ENCODE results near the gene KLHL18. TPM values are rescaled to one million over a fixed set of nuclear protein-coding genes. Genes with fewer than 3 reads are reported as not detected.

The KLHL18 gene
- total RNA-seq, 3 donors from 2014 or later (not counting 1 experiment from before 2014, with no cell fraction given): 37.3 to 47.9 (median 45.2) TPM

- no peaks in the 10 kb centered on the region for H3K9me3 Mint-ChIP-seq
- peaks cover 12 to 17% of the 10 kb centered on the region in 2 donors for H3K4me1 Mint-ChIP-seq
- Histone ChIP-seq H3K4me1 (ENCODE audit: control insufficient read depth, insufficient read depth, low read length) (no peaks in the 10 kb centered on the region), H3K9me3 (ENCODE audit: control insufficient read depth, insufficient read depth, low read length) (no peaks in the 10 kb centered on the region), H3K27ac (ENCODE audit: low read length) (no peak overlapping the region), H3K4me3 (ENCODE audit: low read length) (no peak overlapping the region), H3K27me3 (ENCODE audit: control insufficient read depth, insufficient read depth, low read length) (no peaks in the 10 kb centered on the region), H3K36me3 (ENCODE audit: control insufficient read depth, insufficient read depth, low read length) (peaks cover 32% of the 10 kb centered on the region)
- no peaks in the 10 kb centered on the region for H3K27me3 Mint-ChIP-seq (ENCODE audit: low read depth in 2 of 2)
- no peak overlapping the region for H3K27ac Mint-ChIP-seq
- DNase-seq: no peak
- peaks cover 7% of the 10 kb centered on the region for H3K36me3 Mint-ChIP-seq
- no peak overlapping the region for H3K4me3 Mint-ChIP-seq
- WGBS (ENCODE audit: insufficient coverage): 100% methylated on average over 1 of the region's 1 CpG
- no peak for ATAC-seq
- intact Hi-C loops (cut with micrococcal nuclease): no loop called here
- no peak for TF ChIP-seq CTCF (IDR thresholded peaks at IDR 0.05)
Measured at GRCh38 chr3:47318916-47319315, 36.2 kb downstream of the KLHL18 start.

DNA sequence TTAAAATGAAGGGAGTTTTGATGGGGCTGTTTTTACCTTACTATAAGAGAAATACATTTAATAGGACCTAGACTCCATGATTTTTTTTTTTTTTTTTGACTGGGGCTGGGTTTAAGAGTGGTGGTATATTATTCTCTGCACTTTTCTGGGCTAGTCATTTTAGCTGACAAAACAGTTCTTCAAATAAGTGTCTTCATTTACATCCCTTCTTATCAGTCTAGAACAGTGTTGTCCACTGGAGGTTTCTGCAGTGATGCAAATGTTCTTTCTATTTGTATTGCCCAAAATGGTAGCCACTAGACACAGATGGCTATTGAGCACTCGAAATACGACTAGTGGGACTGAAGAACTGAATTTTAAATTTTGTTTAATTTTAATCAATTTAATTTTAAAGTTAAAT is 37.2 kb downstream of the KLHL18 start:
- H3K9me3 ChIP-seq (ENCODE audit: control insufficient read depth, insufficient read depth, low read length): no peaks in the 10 kb centered on the region
- WGBS (ENCODE audit: insufficient coverage): no CpG with 5 or more reads among the region's 2 CpGs
- TF ChIP-seq CTCF (IDR thresholded peaks at IDR 0.05): no peak
- Mint-ChIP-seq H3K36me3 (peaks cover 7% of the 10 kb centered on the region), H3K27ac (no peak overlapping the region), H3K27me3 (ENCODE audit: low read depth in 2 of 2) (no peaks in the 10 kb centered on the region), H3K4me3 (no peak overlapping the region), H3K4me1 (peaks cover 10 to 12% of the 10 kb centered on the region in 2 donors), H3K9me3 (no peaks in the 10 kb centered on the region)
- intact Hi-C loops (cut with micrococcal nuclease): no loop called here
- H3K4me3 ChIP-seq (ENCODE audit: low read length): no peak overlapping the region
- ATAC-seq (no peak), DNase-seq (no peak)
- no peaks in the 10 kb centered on the region for H3K4me1 ChIP-seq (ENCODE audit: control insufficient read depth, insufficient read depth, low read length)
- no peaks in the 10 kb centered on the region for H3K27me3 ChIP-seq (ENCODE audit: control insufficient read depth, insufficient read depth, low read length)
- no peak overlapping the region for H3K27ac ChIP-seq (ENCODE audit: low read length)
- H3K36me3 ChIP-seq (ENCODE audit: control insufficient read depth, insufficient read depth, low read length): peaks cover 33% of the 10 kb centered on the region

DNA sequence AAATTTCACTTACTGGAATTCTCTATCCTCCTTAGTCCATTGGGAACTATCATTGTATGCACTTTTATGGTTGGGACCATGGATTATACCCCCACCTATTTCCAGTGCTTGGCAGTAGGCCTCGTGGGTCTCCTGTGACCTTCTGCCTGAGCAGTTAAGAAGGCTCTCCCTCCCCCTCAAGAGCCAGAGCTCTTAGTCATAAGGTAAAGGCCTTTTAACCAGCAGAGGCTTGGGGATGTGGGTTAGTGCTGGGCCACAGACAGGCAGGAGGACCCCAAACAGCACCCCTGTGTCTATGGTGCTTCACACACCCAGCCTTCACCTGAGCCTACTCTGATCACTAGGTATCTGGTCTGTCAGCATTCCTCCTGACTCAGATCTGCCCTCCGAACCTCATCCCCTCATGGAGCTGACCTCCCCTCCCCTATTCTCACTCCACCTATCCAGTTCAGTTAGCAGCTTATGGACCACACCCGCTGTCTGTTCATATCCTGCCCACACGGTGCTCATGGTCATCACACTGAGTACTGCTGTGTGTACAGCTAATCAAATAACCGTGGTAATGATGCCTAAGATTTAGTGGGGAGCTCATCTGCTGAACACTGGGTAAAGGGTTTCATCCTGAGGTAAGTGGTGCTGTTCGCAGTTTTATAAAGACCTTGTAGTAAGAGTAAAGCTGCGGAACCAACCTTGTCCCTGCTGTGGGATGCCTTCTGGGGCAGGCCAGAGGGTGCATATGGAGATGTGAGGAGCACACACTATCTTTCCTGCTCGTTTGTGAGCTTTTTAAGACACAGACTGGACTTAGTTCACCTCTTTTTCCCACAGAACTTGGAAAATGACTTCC is 40.9 kb downstream of the KLHL18 start:
- peak overlapping the region in 1 of 2 donors; percentile 75 for H3K27ac Mint-ChIP-seq
- no peak for TF ChIP-seq CTCF (IDR thresholded peaks at IDR 0.05)
- peaks cover 7% of the 10 kb centered on the region for H3K36me3 Mint-ChIP-seq
- peaks cover 55% of the 10 kb centered on the region for H3K36me3 ChIP-seq (ENCODE audit: control insufficient read depth, insufficient read depth, low read length)
- H3K9me3 Mint-ChIP-seq: no peaks in the 10 kb centered on the region
- no peaks in the 10 kb centered on the region for H3K4me1 ChIP-seq (ENCODE audit: control insufficient read depth, insufficient read depth, low read length)
- H3K4me3 ChIP-seq (ENCODE audit: low read length): no peak overlapping the region
- no peaks in the 10 kb centered on the region for H3K9me3 ChIP-seq (ENCODE audit: control insufficient read depth, insufficient read depth, low read length)
- no peaks in the 10 kb centered on the region for H3K27me3 Mint-ChIP-seq (ENCODE audit: low read depth in 2 of 2)
- H3K27ac ChIP-seq (ENCODE audit: low read length): no peak overlapping the region
- H3K27me3 ChIP-seq (ENCODE audit: control insufficient read depth, insufficient read depth, low read length): no peaks in the 10 kb centered on the region
- H3K4me1 Mint-ChIP-seq: peaks cover 6 to 8% of the 10 kb centered on the region in 2 donors
- intact Hi-C loops (cut with micrococcal nuclease): loop anchor here (2.0 kb wide), 2 partner anchors 459 to 619 kb away; no protein-coding TSS in a partner anchor
- no peak for DNase-seq
- WGBS (ENCODE audit: insufficient coverage): 81% methylated on average over 8 of the region's 8 CpGs
- peak in 1 of 3 donors; percentile 48 for ATAC-seq
- no peak overlapping the region for H3K4me3 Mint-ChIP-seq
